ENCODE data around the gene COIL. TPM values are rescaled to one million over a fixed set of nuclear protein-coding genes. Genes with fewer than 3 reads are reported as not detected.

Gene COIL
- total and polyA plus RNA-seq, 2 of the 13 experiments (the other 11 are each of a cell fraction or from before 2014, with no cell fraction given) = 8.1 to 29.4 TPM

- TF ChIP-seq SOX5 (CRISPR knock-in tag; IDR thresholded peaks at IDR 0.05; ENCODE audit: borderline replicate concordance) (no peak), E2F1 (CRISPR knock-in tag; IDR thresholded peaks at IDR 0.05) (no peak), ZNF124 (CRISPR knock-in tag; IDR thresholded peaks at IDR 0.05) (no peak), ZFP41 (CRISPR knock-in tag; IDR thresholded peaks at IDR 0.05; ENCODE audit: borderline replicate concordance) (no peak), TCF12 (IDR thresholded peaks at IDR 0.05) (no peak), TCF12 (CRISPR knock-in tag; IDR thresholded peaks at IDR 0.05) (no peak), ATF1 (CRISPR knock-in tag; IDR thresholded peaks at IDR 0.05) (no peak)
Measured at GRCh38 chr17:56893503-56893902, 67.3 kb downstream of the COIL start (continued).

- DNase-seq (ENCODE audit: low spot score) = no peak
- H3K4me3 ChIP-seq (replicated peaks in 1 of 3; ENCODE audit: insufficient read depth in 1 of 3, low read depth in 2 of 3, low read length in 3 of 3) = no peak overlapping the region
- FAIRE-seq = no peak
- H3K27me3 ChIP-seq (ENCODE audit: control insufficient read depth in 1 of 2, insufficient read depth in 2 of 2, low read length in 2 of 2) = no peaks in the 10 kb centered on the region
- ATAC-seq = no peak
- H2AFZ ChIP-seq (ENCODE audit: low read length) = no peak overlapping the region
- in situ Hi-C loops (cut with HindIII; ENCODE audit: extremely low pct_ligation_motif_present, low pct_unique_long_range_greater_than_20kb) (no loop called here), intact Hi-C loops (cut with micrococcal nuclease; ENCODE audit: unreplicated experiment) (loop anchor here (10.0 kb wide), 1 partner anchor 52 kb away; no protein-coding TSS in a partner anchor)
- no TSS peak for BruUV-seq (replicated peaks)
- CTCF ChIA-PET (ENCODE audit: low intra/inter-chr PET ratio, low total read pairs) = interaction anchor here (1.8 kb wide), 1 partner anchor 48 kb away, joined by 12 read pairs; no protein-coding TSS in a partner anchor
- no peak overlapping the region for H3K9ac ChIP-seq (ENCODE audit: insufficient read depth, low read depth, low read length)
- peaks cover 9% of the 10 kb centered on the region for H3K9me3 ChIP-seq (ENCODE audit: low read length)
- H3K27ac ChIP-seq (ENCODE audit: extremely low read length, insufficient read depth, low read length) = no peak overlapping the region
- no peaks in the 10 kb centered on the region; the same call in 1 of the 2 replicates for H4K20me1 ChIP-seq (ENCODE audit: insufficient read depth, low read length)
- H3K36me3 ChIP-seq (replicated peaks in 1 of 2; ENCODE audit: control insufficient read depth in 1 of 2, insufficient read depth in 2 of 2, low read length in 2 of 2) = peaks cover 34 to 69% of the 10 kb centered on the region in 2 experiments
- peaks cover 16% of the 10 kb centered on the region for H3K4me1 ChIP-seq (ENCODE audit: insufficient read depth, low read length)
- H3K79me2 ChIP-seq (ENCODE audit: insufficient read depth, low read length) = no peaks in the 10 kb centered on the region
- WGBS (ENCODE audit: low lambda C conversion rate) = 100% methylated on average over 1 of the region's 1 CpG
- POLR2A ChIA-PET = no interaction called here
- no peak overlapping the region for H3K4me2 ChIP-seq (ENCODE audit: low read depth, low read length)
- TF ChIP-seq PHB2 (IDR thresholded peaks at IDR 0.05; ENCODE audit: partially characterized antibody) (peak; percentile 44), LCORL (IDR thresholded peaks at IDR 0.05) (peak; percentile 32; the same call in 1 of the 2 replicates), LCORL (CRISPR knock-in tag; IDR thresholded peaks at IDR 0.05) (no peak), GABPB1 (CRISPR knock-in tag; IDR thresholded peaks at IDR 0.05) (no peak), ATF7 (IDR thresholded peaks at IDR 0.05) (0 out of 2 replicates have a peak, but pooled peaks have one; percentile 14), ATF7 (CRISPR knock-in tag; IDR thresholded peaks at IDR 0.05) (no peak), HDAC1 (CRISPR knock-in tag; IDR thresholded peaks at IDR 0.05) (no peak), TP53 (CRISPR knock-in tag; conservative IDR thresholded peaks at IDR 0.05) (no peak), ZNF850 (CRISPR knock-in tag; conservative IDR thresholded peaks at IDR 0.05) (no peak), ZFP41 (CRISPR knock-in tag; IDR thresholded peaks at IDR 0.05; ENCODE audit: borderline replicate concordance) (no peak)
Measured at GRCh38 chr17:56892333-56892732, 68.5 kb downstream of the COIL start.
